Inflammatory macrophage treated with lipopolysaccharide for 4 hours (primary cell): ENCODE measurements around the gene NME7.

Source experiments
- DNase-seq: peaks from one replicate; pipeline ENCODE4 v3.0.0-alpha.2; 2020

The NME7 gene

GRCh38 chr1:169103480-169103893, 264.1 kb downstream of the NME7 start:
- no peak for DNase-seq

DNA sequence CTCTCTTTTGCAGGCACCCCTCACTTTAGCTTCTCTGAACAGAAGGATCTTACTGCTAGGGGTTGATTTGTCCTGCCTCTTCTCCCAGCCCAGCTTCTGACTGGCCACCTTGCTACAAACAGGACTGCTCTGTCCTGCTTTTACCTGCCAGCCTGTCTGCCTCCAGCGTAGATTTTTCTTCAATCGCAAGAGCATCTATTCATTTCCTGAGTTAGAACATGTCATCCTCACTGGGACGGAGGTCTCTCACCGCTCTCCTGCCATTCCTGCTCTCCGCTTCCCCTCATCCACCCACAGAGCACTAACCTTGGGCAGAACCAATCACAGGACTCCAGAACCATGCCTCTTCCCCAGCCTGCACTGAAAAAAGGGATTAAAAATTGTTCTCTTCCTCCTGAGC, 264.6 kb downstream of the NME7 start:
- no peak for DNase-seq

- DNase-seq, result no peak
Measured at GRCh38 chr1:169102567-169102966, 265.0 kb downstream of the NME7 start.

GRCh38 chr1:169100651-169101088, 266.9 kb downstream of the NME7 start:
- no peak for DNase-seq

DNA sequence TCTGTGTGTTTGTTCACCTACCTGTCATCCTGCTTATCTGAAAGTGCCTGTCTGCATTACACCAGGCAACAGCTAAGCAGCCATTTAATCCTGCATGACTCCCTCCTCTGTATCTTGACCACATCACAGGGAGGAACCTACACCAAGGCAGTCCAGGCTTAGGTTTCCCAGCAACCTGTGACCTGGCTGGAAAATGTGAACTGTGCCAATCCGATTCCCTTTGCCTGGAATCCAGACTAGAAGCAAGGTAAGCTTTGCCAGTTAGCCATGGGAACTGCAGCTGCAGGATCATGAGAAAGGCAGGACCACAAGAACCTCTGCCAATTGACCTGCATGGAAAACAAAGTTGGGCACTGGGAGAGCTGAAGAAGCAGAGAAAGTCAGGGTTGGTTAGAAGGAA, 267.4 kb downstream of the NME7 start:
- DNase-seq, result no peak

GRCh38 chr1:169099561-169099960, 268.0 kb downstream of the NME7 start:
- DNase-seq, result no peak

GRCh38 chr1:169098380-169098779, 269.2 kb downstream of the NME7 start:
- peak; percentile 86 for DNase-seq

DNA sequence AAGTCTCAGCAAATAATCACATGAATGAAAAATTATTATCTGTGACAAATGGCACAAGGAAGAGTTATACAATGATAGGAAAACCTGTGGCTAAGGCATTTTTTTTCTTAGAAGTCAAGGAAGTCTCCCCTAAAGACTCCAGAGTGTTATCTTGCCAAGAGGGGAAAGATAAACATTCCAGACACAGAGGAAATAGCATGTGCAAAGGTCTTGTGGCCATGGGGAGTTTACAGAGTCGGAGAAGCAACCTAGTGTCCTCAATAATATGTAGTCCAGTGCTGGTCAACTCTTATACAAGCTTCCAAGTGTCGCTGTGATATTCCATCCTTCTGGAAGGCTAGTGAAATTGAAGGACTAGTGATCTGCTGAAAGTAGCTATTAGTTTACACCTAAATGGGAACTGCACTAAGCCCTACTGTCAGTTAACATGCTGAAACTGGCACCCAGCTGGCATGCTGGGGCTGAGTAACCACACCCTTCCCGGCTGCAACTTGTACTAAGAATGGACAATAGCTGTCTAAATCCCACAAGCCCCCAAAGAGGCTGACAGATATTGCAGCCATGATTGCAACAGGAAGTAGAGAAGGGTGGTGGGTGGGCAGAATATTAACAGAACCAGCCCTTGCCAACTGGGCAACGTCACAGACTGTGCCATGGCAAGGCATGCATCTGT, 272.6 kb downstream of the NME7 start:
- DNase-seq, result no peak

DNA sequence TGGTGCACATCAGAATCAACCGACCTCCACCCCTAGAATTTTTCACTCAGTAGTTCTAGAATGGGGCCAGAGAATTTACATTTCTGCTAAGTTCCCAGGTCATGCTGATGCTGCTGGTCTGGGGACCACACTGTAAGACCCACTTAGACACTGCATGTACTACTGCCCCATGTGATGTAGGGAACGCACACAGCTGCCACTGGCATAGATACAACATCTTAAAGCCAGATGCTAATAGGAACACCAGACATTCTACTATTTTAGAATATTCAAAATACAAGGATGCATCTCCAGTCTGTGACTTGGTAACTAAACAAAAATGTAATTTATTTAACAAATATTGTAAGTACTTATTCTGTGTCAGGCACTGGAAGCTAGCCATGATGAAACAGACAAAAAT, 275.2 kb downstream of the NME7 start:
- no peak for DNase-seq

- no peak for DNase-seq
Measured at GRCh38 chr1:169091480-169091941, 276.1 kb downstream of the NME7 start.

DNA sequence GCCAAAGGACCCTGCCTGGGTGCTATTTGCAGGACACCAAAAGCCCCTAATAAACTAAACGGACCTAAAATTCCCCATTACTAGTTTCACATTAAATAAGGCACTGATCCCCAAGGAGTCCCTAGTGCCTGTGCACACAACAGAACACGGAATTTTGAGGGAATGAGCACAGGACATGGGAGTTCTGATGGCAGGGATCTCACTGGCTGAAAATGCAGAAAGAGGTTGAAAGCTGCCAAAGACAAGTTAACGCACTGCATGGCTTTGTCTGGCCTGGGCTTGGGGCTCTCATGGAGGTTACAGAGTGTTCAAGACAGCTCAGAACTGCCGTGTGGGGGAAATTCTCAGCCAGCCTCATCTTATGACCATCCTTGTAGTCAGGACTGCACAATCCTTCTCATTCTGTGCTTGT, 276.7 kb downstream of the NME7 start:
- no peak for DNase-seq

- DNase-seq, result no peak
Measured at GRCh38 chr1:169090308-169090899, 277.2 kb downstream of the NME7 start.

DNA sequence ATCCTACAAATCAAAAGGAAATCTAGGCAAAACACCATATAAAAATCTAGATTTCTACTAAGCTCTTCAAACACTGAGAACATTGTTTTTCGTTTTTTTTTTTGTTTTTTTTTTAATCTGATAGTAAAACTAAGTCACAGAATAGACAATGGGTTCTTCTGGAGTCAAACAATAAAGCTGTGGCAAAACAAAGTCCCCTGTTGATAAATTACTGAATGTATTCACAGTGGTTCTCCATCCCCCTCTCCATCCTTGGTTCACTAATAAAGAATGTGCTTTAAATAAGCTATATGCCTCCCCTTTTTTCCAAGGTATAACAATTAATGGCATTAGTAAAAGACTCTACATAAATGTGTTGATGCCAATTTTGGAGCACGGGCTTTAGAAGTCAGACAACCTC, 277.8 kb downstream of the NME7 start:
- no peak for DNase-seq

DNA sequence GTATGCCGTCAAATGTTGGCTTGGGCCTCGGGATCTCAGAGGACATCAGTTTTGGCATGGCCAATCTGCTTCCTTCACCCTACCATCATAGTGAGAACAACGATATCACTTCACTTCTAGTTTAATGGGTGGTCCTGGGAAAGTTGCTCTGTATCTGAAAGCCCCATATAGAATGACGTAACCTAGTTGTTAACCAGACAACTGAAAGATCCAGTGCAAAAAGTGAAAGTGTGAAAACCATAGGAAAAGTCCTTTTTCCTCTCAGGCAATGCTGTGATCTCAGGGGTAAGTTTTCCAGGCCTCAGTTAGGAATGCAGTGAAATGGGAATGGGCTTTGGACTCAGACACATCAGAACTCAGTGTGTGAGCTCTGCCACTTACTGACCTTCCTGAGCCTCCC, 279.7 kb downstream of the NME7 start:
- no peak for DNase-seq

DNA sequence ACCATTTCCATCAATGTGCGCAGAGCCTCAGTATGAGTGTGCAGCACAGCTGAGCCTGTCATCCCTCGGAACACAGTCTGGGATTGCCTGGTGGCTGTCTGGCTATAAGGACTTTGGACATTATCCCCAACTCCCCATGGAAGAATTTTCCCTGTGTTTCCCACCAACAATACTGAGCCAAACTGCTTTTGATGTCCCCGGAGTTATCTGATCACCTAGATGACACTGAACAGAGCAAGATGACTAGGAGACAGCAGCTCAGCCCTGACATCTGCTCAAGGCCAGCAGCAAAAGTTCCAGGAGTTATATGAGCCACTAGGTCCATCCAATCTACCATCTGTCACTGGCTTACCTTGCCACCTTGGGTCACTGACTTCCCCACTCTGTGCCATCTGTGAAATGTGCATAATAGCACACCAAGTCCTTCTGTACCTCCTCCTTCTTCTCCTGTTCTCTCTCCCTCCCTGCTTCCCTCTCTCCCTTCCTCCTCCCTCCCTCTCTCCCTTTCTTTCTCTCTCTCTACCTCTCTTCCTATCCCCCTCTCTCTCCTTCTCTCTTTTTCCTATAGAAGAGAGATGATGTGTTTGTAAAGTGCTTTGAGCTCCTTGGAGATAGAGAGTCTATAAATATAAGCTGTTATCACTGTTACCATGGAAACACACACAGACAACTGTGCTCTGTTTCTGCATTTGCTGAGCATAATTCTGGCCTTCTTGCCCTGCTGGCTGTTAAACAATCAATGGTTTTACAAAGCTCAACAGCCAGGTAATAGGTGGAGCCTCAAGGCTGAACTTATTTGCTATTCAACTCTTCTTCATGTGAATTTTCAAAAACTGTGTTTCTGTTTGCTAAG, 280.8 kb downstream of the NME7 start:
- DNase-seq, result no peak

DNA sequence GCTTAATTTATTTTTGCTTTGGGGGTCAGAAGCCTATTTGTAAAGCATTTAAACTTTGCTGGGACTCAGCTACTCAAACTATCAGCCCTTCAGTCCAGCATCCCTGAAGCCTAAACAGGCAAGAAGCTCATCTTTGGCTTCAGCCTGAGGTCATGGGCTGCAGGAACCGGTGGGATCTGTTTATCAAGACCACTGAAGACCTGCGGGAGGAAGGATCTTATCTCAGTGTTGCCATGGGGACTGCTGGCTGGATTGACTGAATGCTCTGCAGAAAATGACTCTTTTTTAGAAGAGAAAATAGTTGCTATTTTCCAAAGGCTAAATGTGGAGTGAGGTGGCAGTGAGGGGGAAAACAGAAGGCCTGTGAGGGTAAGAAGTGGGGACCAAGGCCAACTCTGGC, 281.7 kb downstream of the NME7 start:
- DNase-seq, result no peak
